GM23338 (cell line): ENCODE results near the gene CIB4. TPM values are rescaled to one million over a fixed set of nuclear protein-coding genes. Genes with fewer than 3 reads are reported as not detected.

Source experiments
- ATAC-seq: fragments of 200-7000 bp; cut with Tn5 transposase; 3 replicates; pipeline ENCODE4 v1.9.1; 2020
- DNase-seq: peaks from one replicate; pipeline ENCODE4 v3.0.0-alpha.2; 2015; ENCODE audit warnings: low spot score
- H2AFZ ChIP-seq: fragments of 200-600 bp; sonication (generic); 2 replicates; pipeline ENCODE4 v1.8.0; 2016; ENCODE audit warnings: antibody characterized with exemption, mild to moderate bottlenecking, moderate library complexity
- H3F3A ChIP-seq: fragments of 200-600 bp; sonication (generic); replicated peaks from 2 replicates; pipeline ENCODE4 v1.8.0; 2017; ENCODE audit warnings: antibody characterized with exemption, mixed run types, low read depth
- H3K27ac ChIP-seq: fragments of 200-600 bp; sonication (generic); 2 replicates; pipeline ENCODE4 v1.6.1; 2016; ENCODE audit warnings: low read depth
- H3K27me3 ChIP-seq: fragments of 200-600 bp; sonication (generic); 2 replicates; pipeline ENCODE4 v1.8.0; 2016; ENCODE audit warnings: mild to moderate bottlenecking, mixed run types, moderate library complexity; ENCODE audit not compliant: insufficient read depth
- H3K36me3 ChIP-seq: fragments of 200-600 bp; sonication (generic); 2 replicates; pipeline ENCODE4 v1.8.0; 2016; ENCODE audit warnings: mild to moderate bottlenecking; ENCODE audit not compliant: insufficient read depth
- H3K4me1 ChIP-seq: fragments of 200-600 bp; sonication (generic); 2 replicates; pipeline ENCODE4 v1.8.0; 2016; ENCODE audit warnings: mild to moderate bottlenecking, moderate library complexity; ENCODE audit not compliant: insufficient read depth
- H3K4me2 ChIP-seq: fragments of 200-600 bp; sonication (generic); 2 replicates; pipeline ENCODE4 v1.7.1; 2017; ENCODE audit warnings: mixed run types
- H3K4me3 ChIP-seq: fragments of 200-600 bp; sonication (generic); 2 replicates; pipeline ENCODE4 v1.6.1; 2016; ENCODE audit warnings: mixed run types
- H3K79me2 ChIP-seq: fragments of 200-600 bp; sonication (generic); replicated peaks from 2 replicates; pipeline ENCODE4 v1.8.0; 2017; ENCODE audit warnings: mild to moderate bottlenecking; ENCODE audit not compliant: insufficient read depth
- H3K9me2 ChIP-seq: fragments of 200-600 bp; sonication (generic); 2 replicates; pipeline ENCODE4 v1.8.0; 2017; ENCODE audit not compliant: insufficient read depth
- H4K20me1 ChIP-seq: fragments of 200-600 bp; sonication (generic); replicated peaks from 2 replicates; pipeline ENCODE4 v1.8.0; 2017; ENCODE audit warnings: mild to moderate bottlenecking; ENCODE audit not compliant: insufficient read depth
- H3K27ac Mint-ChIP-seq: 2 replicates; pipeline ENCODE4 v1.8.0; 2020; ENCODE audit warnings: inconsistent platforms, mild to moderate bottlenecking, moderate library complexity, mixed read lengths
- H3K27me3 Mint-ChIP-seq: 3 replicates; pipeline ENCODE4 v1.8.0; 2022; ENCODE audit warnings: low read depth, mild to moderate bottlenecking, moderate library complexity, mixed read lengths, inconsistent platforms; ENCODE audit not compliant: insufficient read depth, poor library complexity
- H3K36me3 Mint-ChIP-seq: 3 replicates; pipeline ENCODE4 v1.8.0; 2021; ENCODE audit warnings: low read depth, mild to moderate bottlenecking, inconsistent platforms, moderate library complexity, mixed read lengths
- H3K4me1 Mint-ChIP-seq: 3 replicates; pipeline ENCODE4 v1.8.0; 2020; ENCODE audit warnings: mild to moderate bottlenecking, inconsistent platforms, mixed read lengths
- H3K4me3 Mint-ChIP-seq: 3 replicates; pipeline ENCODE4 v1.8.0; 2021; ENCODE audit warnings: moderate library complexity, mild to moderate bottlenecking, inconsistent platforms, mixed read lengths
- H3K9me3 Mint-ChIP-seq: 3 replicates; pipeline ENCODE4 v1.8.0; 2020; ENCODE audit warnings: moderate library complexity, mild to moderate bottlenecking, inconsistent platforms, mixed read lengths
- CREB1 ChIP-seq: fragments of 250-450 bp; sonication (Bioruptor Pico); IDR thresholded peaks from 2 replicates; pipeline ENCODE4 v1.5.0; 2020; ENCODE audit warnings: low read depth, mild to moderate bottlenecking, moderate library complexity
- ETS1 ChIP-seq: IDR thresholded peaks from 2 replicates; pipeline ENCODE4 v1.6.1; 2016; ENCODE audit warnings: antibody characterized with exemption
- EZH2 ChIP-seq: fragments of 200-600 bp; sonication (generic); IDR thresholded peaks from one replicate; pipeline ENCODE4 v1.8.0; 2017; ENCODE audit warnings: antibody characterized with exemption, mild to moderate bottlenecking, low read depth; ENCODE audit not compliant: unreplicated experiment
- JUNB ChIP-seq: IDR thresholded peaks from one replicate; pipeline ENCODE4 v1.6.1; 2016; ENCODE audit warnings: antibody characterized with exemption; ENCODE audit not compliant: unreplicated experiment
- NANOG ChIP-seq: IDR thresholded peaks from 2 replicates; pipeline ENCODE4 v1.6.1; 2016; ENCODE audit warnings: antibody characterized with exemption, borderline replicate concordance
- REST ChIP-seq: IDR thresholded peaks from one replicate; pipeline ENCODE4 v1.6.1; 2018; ENCODE audit warnings: antibody characterized with exemption; ENCODE audit not compliant: unreplicated experiment
- STAT1 ChIP-seq: IDR thresholded peaks from one replicate; pipeline ENCODE4 v1.6.1; 2016; ENCODE audit warnings: antibody characterized with exemption; ENCODE audit not compliant: unreplicated experiment
- ZNF114 ChIP-seq: fragments of 250-450 bp; sonication (Bioruptor Pico); IDR thresholded peaks from 2 replicates; pipeline ENCODE4 v1.5.0; 2020; ENCODE audit warnings: mild to moderate bottlenecking, moderate library complexity
- ZNF462 ChIP-seq: fragments of 250-450 bp; sonication (Bioruptor Pico); IDR thresholded peaks from 2 replicates; pipeline ENCODE4 v1.5.0; 2020; ENCODE audit warnings: mild to moderate bottlenecking, moderate library complexity
- polyA plus RNA-seq: library from polyadenylated mRNA; unstranded; fragments of >200 nt; fragmentation: Nextera tagmentation; extraction: Ambion mirVana; gene quantifications from 2 replicates; pipeline ENCODE4 v1.2.1, GENCODE V29; 2016
- total RNA-seq: library from RNA; depleted of rRNA; stranded (reverse); fragments of >200 nt; shearing (Covaris generic); gene quantifications from 2 replicates; pipeline ENCODE4 v1.2.3, GENCODE V29; 2014

CIB4 gene
- total and polyA plus RNA-seq, 2 experiments from 2014 or later: not detected

- TF ChIP-seq REST: no peak
- TF ChIP-seq STAT1: no peak
Observed at GRCh38 chr2:26566081-26566375, 75.1 kb downstream of the CIB4 start (continued).

GRCh38 chr2:26564121-26564644 lies 77.0 kb downstream of the CIB4 start:
- Histone ChIP-seq H3K27ac (no peak overlapping the region), H3F3A (no peaks in the 10 kb centered on the region), H3K4me3 (no peak overlapping the region), H2AFZ (no peak overlapping the region), H3K27me3 (peaks cover 31% of the 10 kb centered on the region), H3K4me1 (no peaks in the 10 kb centered on the region; the same call in 1 of the 2 replicates), H4K20me1 (no peaks in the 10 kb centered on the region), H3K36me3 (no peaks in the 10 kb centered on the region), H3K79me2 (no peaks in the 10 kb centered on the region), H3K4me2 (no peak overlapping the region), H3K9me2 (no peaks in the 10 kb centered on the region)
- no peak for DNase-seq
- Mint-ChIP-seq H3K27me3 (peaks cover 36% of the 10 kb centered on the region), H3K9me3 (no peaks in the 10 kb centered on the region; the same call in 2 of the 3 replicates), H3K4me1 (peaks cover 31% of the 10 kb centered on the region), H3K4me3 (no peak overlapping the region), H3K36me3 (no peaks in the 10 kb centered on the region; the same call in 2 of the 3 replicates), H3K27ac (no peak overlapping the region)
- no peak for ATAC-seq
- TF ChIP-seq EZH2 (no peak), JUNB (no peak), ZNF462 (CRISPR knock-in tag) (no peak), STAT1 (no peak), REST (no peak), CREB1 (CRISPR knock-in tag) (no peak), ETS1 (no peak), NANOG (no peak), ZNF114 (no peak)
